Measurements from ENCODE around the gene MRAS.

MRAS gene

DNA sequence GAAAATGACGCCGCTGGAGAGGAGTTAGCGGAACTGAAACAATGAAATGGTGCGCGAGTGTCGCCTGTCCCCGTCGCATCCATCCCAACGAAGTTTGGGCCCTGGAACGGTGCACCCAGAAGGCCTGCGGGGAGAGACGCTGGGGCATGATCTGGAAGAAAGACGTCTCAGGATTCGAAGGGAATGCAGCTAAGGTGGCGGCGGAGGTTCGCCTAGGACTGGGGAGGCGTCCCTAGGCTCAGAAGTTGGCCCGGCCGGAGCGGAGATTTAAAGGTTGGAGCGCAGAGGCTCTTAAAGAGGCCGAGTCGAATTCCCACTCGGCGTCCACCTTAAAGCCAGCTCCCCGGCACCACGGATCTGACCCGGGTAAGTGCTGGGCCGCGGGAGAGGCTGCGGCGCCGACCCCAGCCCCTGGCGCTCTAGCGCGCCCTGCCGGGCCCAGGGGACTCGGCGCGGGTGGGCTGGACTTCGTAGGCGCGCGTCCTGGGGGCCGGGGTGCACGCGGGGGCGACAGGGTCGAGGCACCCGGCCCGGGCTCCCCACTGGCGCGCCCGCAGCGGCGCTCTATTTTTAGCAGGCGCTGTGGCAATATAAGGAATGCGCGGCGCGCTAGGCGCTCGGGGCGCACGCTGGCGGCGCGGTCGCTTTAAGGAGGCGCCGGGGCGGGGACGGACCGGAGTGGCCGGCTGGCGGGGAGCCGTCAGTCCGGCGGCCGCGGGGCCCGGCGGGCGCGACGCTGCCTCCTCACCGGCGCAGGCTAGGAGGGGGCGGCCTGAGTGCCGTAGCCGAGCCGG is at the start of gene MRAS:
TSS of gene MRAS (plus strand) at position 620 of the 794 bp plus-strand sequence. CDS start 24,305 bp downstream, outside the sequence.
- DNase-seq = peak; percentile 46 to 76

DNA sequence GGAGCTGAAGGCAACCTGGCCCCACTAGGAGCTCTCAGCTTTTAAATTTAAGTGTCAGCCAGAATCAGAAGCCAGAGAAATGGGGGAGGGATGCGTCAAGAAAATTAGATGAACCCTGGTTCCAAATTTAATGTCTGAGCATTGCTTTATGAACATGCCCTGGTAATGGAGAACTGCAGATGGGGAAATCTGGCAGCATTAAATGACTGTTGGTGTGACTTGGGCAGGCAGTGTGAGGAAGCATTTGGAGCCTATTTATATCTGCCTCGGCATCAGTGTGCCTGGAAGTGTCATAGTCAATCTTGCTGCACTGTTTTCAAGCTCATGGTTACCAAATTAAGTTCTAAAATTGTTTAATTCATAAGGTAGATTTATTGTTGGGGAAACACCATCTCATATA is 47.7 kb upstream of the MRAS start:
- peak; percentile 2 to 49 for DNase-seq

DNA sequence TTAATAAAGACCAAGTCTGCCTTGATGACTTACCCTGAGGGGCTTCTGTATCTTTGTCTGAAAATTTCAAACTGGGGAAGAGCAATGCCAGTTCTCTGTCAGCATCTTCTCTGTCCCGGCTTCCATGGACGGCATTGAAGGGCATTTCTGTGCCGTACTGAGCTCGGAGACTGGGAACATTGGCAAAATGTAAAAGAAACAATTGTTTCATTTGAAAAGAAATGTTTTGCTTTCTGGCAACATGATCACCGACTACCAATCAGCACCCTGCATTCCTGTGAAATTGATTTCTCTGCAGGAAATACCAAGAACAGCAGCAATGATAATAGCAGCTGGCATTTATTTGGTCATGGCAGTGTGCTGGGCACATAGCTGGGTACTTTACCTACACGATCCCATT is 44.9 kb upstream of the MRAS start:
- no peak for DNase-seq

DNA sequence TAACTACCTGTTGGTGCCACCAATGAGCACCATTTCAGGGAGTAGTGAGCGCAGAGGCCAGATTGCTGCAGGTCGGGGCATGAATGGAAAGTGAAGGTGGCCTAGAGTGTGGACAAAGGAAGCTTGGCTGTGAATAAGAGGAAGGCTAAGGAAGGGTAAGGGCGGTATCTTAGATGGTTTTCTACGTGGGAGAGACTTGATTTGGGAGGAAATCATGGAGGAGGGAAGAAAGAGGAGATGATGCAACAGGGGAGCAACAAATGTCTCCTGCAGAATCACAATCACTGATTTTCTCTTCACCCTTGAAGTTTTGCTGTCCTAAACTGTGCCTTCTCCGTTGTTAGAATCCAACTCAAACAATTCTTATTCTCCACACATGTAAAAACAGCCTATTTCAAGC is 40.5 kb upstream of the MRAS start:
- DNase-seq = no peak

DNA sequence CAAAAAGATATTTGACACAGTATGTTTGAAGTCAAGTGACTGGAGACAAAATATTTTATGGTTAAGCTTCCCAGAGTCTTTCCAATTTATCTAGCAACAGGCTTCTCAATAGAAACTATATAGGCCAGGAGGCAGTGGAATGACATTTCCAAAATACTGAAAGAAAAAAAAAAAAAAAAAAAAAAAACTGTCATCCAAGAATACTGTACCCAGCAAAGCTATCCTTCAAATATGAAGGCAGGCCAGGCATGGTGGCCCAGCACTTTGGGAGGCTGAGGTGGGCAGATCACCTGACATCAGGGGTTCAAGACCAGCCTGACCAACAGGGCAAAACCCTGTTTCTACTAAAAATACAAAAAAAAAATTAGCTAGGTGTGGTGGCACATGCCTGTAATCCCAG is 39.6 kb upstream of the MRAS start:
- no peak for DNase-seq

DNA sequence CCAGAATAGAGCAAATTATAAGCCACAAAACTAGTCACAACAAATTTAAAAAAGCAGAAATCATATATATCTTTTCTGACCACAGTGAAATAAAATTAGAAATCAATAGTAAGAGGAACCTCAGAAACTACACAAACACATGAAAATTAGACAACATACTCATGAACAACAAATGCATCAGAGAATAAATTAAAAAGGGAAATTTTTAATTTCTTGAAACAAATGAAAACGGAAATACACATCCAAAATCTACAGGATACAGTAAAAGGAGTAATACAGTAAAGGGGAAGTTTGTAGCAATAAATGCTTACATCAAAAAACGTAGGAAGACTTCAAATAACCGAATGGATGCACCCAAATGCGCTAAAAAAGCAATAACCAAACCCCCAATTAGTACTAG is 37.9 kb upstream of the MRAS start:
- no peak for DNase-seq

DNA sequence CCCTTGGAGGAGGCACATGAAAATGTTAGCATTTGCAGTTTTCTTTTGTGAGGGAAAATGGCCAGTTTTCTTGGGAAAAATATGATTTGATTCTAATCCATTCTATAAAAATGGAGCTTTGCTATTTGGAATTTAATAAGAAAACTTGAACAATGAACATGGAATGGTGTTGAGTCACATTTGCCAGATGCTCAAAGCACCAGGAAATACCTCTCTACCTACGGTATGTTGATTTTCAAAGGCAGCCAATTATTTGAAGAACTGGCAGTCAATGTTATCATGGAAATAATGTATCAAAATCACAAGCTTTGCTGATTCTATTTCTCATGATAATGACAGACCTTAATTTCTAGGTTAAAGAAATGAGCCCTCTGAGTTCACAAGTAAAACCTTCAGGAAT is 33.6 kb upstream of the MRAS start:
- DNase-seq = no peak

DNA sequence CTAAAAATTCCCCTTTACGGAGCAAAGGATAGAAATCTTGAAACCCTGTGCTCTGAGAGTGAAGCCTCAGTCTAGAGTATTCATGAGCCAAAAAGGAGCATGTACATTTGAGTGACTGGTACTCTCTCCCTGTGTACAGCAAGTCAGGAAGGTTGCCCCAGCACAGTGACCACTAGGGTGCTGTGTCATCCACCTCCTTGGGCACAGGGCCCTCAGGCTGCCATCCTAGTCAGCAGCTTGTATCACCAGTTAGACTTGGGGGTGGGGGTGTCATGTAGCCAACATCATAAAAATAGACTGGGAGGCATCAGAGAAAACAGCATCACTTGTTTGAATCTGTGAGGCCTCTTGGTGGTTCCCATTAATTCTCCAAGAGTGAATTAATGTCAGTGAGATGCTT is 30.7 kb upstream of the MRAS start:
- DNase-seq = no peak

DNA sequence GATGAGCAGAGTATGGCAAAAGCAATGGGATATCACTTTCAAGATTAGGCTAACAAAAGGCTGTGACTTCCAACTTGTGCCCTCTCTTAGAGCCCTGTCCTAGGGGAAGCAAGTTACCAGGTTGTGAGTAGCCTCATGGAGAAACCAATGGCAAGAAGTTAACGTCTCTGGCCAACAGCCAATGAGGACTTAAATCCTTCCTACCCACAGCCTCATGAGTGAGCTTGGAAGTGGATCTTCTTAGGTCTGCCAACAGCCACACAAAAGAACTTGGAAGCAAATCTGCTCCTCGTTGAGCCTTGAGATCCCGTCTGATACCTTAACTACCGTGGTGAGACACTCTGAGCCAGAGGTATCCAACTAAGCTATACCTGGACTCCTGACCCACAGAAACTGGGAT is 24.4 kb upstream of the MRAS start:
- DNase-seq = peak; percentile 19 to 87

DNA sequence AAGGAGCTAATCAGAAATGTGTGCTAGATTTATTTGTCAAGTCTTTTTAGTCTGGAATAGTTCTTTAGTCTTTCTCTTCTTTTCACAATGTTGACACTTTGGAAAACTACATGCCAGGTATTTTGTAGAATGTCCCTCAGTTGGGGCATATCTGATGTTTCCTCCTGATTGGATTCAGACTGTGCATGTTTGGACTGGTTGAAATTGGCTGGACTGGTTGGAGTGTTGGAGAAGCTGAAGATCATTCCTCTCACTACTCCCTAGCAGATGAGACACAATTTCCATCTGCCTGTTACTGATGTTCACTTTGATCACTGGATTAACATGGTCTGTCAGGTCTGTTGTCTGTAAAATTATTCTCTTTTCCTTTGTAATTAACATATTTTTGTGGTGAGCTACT is 22.4 kb upstream of the MRAS start:
- DNase-seq = no peak

DNA sequence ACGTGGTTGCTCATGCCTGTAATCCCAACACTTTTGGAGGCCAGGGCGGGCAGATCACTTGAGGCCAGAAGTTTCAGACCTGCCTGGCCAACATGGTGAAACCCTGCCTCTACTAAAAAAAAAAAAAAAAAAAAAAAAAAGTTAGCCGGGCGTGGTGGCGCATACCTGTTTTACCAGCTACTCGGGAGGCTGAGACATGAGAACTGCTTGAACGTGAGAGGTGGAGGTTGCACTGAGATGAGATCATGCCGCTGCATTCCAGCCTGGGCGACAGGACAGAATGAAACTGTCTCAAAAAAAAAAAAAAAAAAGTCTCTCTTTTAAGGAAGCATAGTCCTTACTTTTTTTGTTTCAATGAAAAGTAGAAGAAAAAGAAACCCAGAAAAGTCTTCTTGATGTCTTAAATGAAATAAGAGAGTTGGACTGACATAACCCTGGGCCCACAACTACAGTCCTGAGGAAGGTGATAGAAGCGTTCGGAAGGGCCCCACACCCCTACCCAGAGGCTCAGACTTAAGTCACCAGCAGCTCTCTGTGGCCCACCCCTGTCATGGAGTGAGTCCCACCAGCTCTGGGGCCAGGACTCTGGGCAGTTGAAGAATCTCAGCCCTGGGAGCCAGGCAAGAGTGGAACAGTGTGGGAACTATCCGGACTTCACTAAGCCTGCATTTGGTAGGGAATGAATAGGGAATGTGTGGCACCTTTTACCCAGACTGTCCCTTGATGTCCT is 21.3 kb upstream of the MRAS start:
- DNase-seq = no peak

DNA sequence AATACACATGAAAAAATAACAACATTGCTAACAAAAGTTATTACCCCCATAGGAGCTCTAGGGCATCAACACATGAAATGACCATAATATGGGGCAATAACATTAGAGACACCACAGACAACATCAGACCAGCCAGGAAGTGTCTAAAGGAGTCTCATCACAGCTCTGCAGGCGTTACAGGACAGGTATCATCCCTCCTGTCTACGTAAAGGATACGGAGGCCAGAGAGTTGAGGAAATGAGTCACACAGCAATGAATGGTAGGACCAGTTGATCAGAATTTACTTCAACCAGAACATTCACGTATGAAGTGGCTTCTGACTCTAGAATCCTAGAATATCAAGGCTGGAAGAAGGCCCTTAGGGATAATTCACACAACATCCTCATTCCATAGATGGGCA is 20.5 kb upstream of the MRAS start:
- DNase-seq = no peak

DNA sequence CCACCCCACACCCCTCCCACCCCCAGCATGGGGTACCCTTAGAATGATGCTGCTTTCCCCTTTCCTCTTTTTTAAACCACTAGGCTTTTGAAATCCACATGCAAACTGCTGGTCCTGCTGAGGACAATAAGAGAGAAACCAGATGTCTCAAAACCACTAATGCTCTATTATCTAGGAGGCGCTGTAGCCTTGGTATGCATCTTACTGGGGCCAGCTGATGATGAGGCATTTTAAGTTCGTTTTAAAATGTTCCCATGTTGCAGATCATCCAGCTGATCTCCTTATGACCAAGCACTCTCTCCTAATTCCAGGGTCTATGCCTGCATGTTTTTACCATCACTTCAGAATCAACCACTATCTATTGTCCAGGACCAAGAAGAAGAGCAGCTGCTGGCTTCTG is 20.0 kb upstream of the MRAS start:
- DNase-seq = no peak

DNA sequence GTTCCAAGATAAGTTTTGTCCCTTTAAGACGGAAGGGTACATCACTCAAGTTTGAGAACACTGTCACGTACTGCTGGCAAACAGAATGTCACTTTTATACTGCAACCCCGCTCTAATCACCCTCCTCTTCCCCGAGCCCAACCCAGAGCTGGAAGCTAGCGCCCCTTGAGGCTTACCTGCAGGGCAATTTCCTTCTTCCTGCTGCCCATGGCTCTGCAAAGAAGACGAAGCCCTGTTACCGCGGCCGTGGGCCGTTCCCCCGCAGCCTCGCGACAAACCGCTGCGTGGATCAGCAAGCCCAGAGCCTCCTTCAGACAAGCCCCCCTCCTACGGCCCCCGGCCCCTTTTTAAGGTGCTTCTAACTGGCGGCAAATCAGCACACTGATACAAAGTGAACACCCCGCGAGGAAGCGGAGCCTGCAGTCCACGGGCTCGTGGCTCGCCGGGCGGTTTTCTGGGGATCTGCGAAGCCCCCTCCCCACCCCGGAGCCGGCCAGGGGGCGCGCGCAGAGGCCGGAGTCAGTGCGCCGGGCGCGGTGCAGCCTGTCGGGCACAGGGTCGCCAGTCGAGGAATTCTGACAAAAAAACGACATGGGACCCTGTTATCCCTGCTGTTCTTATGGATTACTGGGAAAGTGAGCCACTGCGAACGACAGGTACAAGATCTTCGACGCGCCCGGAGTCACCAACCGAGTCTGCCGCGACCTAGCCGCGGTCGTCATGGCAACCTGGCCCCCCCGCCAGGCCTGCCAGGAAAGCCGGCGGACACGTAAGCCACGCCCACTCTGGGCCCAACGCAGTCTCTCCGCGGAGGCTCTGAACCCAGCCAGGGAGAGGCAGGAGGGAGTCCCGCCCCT is 19.0 kb upstream of the MRAS start, which contains the start of gene NME9:
TSS of gene NME9 (minus strand) at position 725 of the 857 bp plus-strand sequence. CDS start at position 209, 516 bp downstream.
- peak; percentile 83 to 96 for DNase-seq

DNA sequence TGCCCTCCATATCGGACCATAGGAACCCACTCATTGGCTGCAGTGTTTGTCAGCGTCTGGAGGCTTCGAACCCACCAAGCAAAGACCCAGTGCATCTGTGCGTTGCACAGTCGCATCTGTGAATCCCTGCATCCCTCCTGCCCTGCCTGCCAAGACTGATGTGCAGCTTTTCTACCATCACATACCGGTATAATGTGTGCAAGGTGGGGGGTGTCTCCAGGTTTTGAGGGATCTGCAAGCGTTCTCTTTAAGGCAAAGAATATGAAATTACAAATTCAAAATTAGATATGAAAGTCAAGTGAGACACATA is 18.4 kb upstream of the MRAS start:
- no peak for DNase-seq

DNA sequence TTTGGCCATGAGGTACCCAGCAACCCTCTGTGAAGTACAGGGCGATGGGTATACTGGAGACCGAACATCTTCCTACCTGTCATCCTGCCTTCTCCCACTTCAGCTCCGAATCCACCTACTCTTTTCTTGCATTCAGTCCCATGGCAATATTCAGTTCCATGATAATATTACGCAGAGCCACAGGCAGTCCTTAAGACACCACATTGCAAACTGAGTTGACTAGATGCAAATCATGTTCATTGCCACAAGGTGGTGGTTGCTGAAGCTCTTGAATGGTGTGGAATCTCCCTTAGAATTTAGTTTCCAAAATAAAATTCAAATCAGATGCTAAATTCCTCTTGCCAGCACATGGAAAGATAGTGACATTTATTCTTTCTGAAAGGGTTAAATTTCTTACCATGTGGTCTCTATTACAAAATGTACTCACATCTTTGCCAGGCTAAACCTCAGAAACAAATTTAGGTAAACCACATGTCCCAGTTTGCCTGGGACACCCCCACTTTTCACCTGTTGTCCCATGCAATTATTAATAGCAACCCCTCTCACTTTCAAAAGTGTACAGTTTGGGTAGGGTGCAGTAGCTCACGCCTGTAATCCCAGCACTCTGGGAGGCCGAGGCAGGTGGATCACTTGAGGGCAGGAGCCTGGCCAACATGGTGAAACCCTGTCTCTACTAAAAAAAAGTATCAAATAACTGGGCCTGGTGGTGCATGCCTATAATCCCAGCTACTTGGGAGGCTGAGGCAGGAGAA is 17.1 kb upstream of the MRAS start:
- no peak for DNase-seq

DNA sequence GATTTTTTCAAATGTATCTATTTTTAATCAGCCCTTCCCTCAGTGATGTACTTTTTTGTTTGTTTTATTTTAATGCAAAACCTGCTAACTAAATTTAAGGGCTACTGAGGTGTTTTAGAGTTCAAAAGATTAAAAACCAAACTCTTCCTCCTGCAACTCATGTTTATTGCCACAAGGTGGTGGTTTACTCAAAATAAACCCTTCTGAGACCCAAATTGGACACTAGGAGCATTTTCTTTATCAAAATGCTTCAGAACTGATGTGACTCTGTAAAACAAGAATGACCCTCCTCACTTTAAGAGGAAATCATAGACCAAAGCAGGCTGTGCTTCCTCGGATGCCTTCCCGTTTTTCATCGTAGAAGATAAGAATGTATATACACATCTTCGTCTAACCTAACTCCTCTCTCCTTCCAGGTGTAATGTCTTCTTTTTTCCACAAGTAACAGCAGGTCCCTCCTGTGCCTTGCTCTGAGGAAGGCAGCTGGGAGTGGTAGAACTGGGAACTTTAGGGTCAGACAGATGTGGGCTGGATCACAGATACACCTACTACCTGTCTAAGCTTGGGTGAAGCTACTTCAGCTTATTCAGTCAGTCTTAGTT is 15.8 kb upstream of the MRAS start:
- DNase-seq = peak in 1 of 2 experiments; percentile 53

DNA sequence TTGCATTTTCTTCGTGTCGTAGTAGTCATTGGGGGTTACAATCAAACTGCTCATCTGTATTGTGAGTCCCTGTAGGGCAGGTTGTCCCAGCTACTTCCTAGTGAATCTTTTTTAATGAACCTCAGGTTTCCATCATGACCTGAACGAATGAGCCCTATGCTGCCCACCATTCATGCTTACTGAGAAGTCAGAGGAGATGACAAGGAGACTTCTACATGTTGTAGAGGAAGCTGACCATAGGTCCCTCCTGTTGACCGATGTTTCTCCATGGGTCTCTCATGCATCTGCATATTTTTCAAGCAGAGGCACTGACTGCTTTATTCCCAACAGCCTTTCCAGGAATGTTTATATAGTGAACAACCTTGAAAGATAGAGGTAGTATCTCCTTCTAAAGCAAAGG is 13.8 kb upstream of the MRAS start:
- DNase-seq = no peak

DNA sequence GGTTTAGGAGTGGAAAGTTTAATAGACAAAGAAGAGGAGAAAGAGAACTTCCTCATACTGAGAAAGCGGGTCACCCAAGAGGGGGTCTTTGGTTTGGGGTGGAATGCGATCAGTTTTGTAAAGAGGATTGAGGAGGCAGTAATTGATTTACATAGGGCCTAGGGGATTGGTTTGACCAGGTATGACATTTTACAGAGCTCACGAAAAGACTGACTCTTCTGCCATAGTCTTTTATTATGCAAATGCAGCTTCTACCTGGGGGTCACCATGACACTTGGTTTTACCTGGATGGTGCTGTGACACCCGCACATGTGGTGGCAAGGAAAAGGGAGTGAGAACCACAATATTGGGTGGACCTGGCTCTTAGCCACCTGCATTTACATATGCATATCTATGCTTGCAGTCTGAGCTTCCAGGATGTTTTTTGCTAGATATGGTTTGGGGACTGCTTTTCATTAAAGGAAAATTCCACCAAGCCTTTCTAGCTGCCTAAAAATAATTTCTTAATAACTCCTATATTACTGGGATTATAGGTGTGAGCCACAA is 11.9 kb upstream of the MRAS start:
- no peak for DNase-seq

DNA sequence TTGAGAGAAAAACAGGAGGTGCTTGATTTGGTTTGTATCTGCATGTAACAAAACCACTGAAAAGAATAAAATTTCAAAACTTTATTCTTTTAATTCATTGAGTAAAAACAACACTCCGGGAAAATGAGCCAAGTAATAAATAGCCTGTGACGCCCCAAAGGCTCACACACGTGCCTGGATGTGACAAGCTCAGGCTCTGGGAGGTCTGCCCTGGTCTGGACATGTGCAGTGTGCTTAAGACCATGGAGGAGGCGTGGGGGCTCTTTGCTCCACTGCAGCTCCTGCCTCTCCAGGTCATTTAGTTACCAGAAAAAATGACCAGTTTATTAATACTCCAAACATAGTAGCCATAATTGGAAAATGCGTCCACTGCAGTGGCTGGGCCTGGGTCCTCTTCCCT is 10.1 kb upstream of the MRAS start:
- DNase-seq = no peak

DNA sequence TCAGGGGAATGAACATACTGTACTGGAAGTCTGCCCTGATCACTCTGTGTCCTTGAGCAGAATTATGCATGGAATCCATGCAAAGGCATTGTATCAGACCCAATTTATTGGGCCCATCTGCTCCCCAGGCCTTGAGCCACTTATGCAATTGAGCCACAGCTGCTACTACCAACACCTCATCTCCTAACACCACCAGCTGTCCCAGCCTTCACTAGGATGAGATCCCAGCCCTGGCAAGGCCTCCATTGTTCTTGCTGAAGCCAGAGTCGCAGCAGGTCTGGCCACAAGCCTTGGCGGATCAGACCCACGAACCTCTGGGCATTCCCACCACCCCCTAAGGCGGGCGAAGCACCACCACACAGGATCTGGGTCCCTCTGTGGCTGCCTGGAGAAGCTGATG is 9.6 kb upstream of the MRAS start:
- DNase-seq = peak; percentile 52 to 88

DNA sequence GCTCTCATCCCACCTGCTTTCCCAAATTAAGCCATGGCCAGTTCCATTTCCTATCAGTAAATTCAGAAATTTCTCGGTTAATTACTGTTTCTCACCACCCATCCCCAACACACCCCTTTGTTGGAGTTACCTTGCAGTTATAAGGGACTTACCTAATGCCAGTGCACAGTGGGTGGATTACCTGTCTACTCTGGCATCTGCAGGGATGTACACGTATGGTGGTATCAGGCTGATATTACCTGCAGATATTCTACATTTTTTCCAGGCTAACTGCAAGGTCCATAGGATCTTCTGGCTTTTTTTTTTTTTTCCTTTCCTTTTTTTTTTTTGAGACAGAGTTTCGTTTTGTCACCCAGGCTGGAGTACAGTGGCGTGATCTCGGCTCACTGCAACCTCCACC is 7.9 kb upstream of the MRAS start:
- no peak for DNase-seq
